Activated CD4-positive, alpha-beta T cell treated with anti-CD3 and anti-CD28 coated beads for 24 hours (primary cell): Measurements from ENCODE around the gene PRKAR2B.

Experiments
- DNase-seq, 2 donors: peaks; one replicate each; pipeline ENCODE4 v3.0.0-alpha.2; 2020; ENCODE audit warnings: low read depth in 2 of 2

PRKAR2B gene

DNA sequence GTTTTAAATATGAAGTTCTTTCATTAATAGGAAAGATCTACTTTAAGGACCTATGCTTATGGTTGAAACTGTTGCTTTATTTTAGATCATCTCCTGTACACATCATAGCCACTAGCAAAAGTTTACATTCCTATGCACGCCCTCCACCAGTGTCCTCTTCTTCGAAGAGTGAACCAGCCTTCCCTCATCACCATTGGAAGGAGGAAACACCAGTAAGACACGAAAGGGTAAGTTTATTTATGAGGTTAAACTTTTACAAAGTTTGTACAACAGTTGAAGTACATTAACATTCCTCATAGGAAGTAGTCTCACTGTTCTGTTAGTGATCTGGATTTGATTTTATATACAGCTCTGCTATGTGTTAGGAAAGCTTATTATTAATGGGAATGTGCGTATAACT is 141.2 kb downstream of the PRKAR2B start:
- DNase-seq = no peak

DNA sequence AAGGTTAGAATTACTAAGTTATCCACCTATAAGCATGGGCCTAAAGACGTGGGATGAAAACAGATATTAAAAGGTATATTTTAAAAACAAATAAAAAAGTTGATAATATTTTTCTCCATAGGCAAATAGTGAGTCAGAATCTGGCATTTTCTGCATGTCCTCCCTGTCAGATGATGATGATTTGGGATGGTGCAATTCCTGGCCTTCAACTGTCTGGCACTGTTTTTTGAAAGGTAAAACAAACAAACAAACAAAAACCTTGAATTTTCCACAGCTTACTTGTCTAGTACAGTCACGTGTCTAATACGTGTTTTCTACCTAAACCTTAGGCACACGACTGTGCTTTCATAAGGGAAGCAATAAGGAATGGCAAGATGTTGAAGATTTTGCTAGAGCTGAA is 141.7 kb downstream of the PRKAR2B start:
- DNase-seq = no peak

GRCh38 chr7:107187774-107188173 is 143.3 kb downstream of the PRKAR2B start:
- no peak for DNase-seq

DNA sequence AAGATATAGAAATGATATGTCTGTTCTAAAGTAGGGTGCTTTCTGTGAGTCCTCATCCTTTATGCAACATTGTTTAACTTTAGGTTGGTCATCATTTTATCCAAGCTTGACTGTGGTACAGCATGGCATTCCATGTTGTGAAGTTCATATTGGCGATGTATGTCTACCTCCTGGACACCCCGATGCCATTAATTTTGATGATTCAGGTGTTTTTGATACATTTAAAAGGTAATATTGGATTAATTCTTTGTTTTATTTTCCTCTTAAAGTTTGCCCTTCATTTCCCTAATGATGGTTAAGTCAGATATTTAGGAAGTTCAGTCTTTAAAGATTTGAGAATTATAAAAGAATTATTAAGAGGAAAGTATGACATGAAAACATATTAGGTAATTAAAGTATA is 145.6 kb downstream of the PRKAR2B start:
- DNase-seq = no peak

DNA sequence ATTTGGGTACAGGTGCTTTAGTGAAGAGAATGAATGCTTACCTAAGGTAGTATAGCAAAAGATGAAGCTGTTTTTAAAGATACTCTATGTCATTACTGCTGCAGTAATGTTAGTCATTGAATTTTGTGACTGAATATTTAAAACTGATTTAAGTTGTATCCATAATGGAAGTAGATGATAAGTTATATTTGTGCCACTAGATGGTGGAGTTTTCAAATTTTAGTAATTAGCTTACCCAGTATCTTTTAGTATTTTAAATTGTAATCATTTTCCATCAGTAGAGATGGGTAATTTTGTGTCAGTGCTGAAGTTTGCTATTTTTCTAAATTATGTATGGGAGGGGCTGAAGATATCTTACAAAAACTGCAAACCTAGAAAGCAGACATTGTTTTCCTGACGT is 149.5 kb downstream of the PRKAR2B start:
- DNase-seq = no peak

DNA sequence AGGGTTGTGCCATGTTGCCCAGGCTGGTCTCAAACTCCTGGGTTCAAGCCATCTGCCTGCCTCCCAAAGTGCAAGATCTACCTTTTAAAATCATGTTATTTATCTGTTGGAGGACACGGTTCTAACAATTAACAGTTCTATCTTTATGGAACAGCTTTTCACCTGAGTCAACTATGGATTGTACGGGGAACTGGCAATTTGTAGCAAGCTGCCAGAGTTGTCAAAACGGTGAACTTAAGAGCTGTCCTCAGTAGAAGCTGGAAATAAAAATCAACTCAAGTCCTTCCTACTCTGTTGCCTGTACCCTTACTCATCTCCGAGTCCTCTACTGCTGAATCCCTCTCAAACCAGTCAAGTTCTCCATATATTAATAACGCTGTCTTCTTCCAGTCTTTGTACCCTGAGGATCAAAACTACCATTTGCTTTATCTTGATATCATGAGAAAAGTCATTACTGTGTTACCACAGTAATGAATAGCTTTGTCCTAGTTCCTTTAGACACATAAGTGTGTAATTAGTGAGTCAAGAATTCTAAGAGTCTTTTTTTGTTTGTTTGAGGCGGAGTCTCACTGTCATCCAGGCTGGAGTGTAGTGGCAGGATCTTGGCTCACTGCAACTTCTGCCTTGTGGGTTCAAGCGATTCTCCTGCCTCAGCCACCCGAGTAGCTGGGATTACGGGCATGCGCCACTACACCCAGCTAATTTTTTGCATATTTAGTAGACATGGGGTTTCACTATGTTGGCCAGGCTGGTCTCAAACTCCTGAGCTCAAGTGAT is 152.5 kb downstream of the PRKAR2B start:
- no peak for DNase-seq

GRCh38 chr7:107201795-107202450 is 157.4 kb downstream of the PRKAR2B start:
- no peak for DNase-seq

GRCh38 chr7:107203607-107204006 is 159.1 kb downstream of the PRKAR2B start:
- no peak for DNase-seq

GRCh38 chr7:107206136-107206535 is 161.6 kb downstream of the PRKAR2B start:
- no peak for DNase-seq

DNA sequence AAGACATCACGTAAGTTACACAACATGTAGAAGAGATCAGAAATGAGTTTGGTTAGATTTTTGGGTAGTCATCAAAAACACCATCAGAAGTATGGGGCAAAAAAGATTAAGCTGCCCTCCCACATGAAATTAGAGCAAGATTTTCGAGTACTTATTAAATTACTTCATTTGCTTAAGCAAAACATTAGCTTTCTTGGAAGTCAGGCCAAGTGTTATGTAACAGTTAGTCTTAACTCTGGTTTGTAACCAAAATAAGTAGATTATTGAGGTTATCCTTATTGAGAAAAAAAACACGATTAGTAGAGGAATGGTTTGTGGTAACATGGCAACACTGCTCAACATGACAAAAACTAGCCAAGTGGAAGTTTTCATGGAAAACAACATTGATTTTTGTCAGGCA is 162.2 kb downstream of the PRKAR2B start:
- DNase-seq = no peak

GRCh38 chr7:107207459-107207858 is 163.0 kb downstream of the PRKAR2B start:
- DNase-seq = no peak

DNA sequence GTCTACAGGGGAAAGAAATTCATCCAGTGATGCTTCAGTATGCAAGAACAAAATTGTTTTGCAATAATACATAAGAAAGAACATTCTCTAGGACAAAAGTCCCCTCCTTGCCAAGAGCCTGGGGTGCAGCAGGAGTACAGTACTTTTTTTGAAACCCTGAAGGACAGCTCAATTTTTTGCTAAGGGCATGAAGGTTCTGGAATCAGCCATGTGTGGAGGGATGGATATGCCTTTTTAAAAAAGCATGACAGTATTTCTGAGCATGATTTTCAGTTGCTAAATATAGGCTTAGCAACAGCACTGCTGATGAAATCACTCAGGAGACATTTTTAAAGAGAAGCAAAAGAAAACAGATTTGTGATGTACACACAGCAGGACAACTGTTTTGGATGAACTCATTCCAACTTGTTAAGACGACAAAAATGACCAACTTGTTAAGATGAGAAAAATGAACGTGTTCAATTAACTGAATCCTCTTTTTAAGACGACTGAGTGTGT is 163.6 kb downstream of the PRKAR2B start:
- DNase-seq = no peak

GRCh38 chr7:107208563-107208962 is 164.1 kb downstream of the PRKAR2B start:
- no peak for DNase-seq

- no peak for DNase-seq
These were observed 165.1 kb downstream of the PRKAR2B start for GRCh38 chr7:107209565-107209964.

DNA sequence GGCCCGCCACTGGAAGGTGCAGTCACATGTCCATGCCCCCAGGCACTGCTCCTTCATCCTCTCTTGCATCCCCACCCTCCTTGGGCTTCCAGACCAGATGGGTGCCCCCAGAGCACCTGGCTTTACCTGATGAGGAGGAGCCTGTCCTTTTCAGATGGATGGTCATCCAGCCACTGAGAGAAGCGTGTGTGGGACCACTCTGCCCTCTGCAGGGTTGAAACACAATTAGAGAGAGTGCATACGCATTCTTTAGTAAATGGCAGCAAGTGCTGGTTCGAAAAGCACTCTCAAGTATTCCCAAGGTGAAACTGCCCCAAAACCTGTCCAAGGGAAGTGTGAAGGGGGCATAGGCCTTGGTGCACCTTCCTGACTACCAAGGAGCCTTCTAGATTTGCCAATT is 165.9 kb downstream of the PRKAR2B start:
- no peak for DNase-seq
